ENCODE results near the gene TTLL10. TPM values are rescaled to one million over a fixed set of nuclear protein-coding genes. Genes with fewer than 3 reads are reported as not detected.
A peak's percentile ranks its signal among the peaks of the same experiment; 100 is the strongest.

The TTLL10 gene
- total RNA-seq, 4 donors from 2014 or later: not detected

DNA sequence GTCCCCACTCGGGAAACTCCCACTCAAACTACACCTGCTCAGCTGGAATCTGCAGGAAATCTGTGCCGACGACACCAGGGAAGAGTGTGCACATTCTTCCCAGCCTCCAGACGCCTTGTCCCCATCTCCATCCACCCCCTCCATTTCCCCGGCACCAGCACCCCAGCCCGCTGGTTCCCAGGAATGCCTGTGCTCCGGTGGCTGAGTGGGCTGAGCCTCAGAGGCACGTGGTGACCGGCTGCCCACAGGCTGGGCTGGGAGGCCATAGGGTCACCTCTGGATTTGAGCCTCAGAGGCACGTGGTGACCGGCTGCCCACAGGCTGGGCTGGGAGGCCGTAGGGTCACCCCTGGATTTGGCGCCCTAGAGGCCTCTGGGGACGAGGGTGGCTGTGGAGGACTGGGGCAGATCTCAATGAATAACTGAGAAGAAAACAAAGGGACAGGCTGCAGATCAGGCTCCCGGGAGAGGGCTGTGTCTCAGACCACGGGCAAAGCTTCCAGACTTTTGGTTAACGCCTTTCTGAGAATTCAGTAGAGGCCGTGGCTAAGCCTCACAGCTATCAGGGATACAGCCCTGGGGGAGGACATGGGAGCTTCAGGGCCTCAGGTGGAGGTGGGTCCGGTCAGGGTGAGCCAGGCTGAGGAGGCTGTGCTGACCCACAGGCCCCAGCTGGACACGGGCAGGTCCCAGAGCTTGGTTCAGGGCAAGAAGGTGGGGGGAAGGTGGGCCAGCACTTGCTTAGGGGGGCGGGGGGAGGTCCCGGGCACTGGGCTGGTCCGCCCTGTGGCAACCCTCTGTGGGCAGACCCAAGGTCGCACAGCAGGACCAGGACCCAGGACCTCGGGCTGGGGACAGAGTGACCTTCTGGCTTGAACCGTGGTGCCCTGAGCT lies 17.3 kb upstream of the TTLL10 start:
- Histone ChIP-seq H3K36me3 (no peaks in the 10 kb centered on the region), H3K27ac (no peak overlapping the region), H3K4me3 (no peak overlapping the region), H3K4me1 (peaks cover 22% of the 10 kb centered on the region), H3K27me3 (peaks cover 1% of the 10 kb centered on the region), H3K9me3 (no peaks in the 10 kb centered on the region)
- TF ChIP-seq EP300 (IDR thresholded peaks at IDR 0.05): no peak
- TF ChIP-seq, protein P1, sequence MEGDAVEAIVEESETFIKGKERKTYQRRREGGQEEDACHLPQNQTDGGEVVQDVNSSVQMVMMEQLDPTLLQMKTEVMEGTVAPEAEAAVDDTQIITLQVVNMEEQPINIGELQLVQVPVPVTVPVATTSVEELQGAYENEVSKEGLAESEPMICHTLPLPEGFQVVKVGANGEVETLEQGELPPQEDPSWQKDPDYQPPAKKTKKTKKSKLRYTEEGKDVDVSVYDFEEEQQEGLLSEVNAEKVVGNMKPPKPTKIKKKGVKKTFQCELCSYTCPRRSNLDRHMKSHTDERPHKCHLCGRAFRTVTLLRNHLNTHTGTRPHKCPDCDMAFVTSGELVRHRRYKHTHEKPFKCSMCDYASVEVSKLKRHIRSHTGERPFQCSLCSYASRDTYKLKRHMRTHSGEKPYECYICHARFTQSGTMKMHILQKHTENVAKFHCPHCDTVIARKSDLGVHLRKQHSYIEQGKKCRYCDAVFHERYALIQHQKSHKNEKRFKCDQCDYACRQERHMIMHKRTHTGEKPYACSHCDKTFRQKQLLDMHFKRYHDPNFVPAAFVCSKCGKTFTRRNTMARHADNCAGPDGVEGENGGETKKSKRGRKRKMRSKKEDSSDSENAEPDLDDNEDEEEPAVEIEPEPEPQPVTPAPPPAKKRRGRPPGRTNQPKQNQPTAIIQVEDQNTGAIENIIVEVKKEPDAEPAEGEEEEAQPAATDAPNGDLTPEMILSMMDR (IDR thresholded peaks at IDR 0.05): no peak
- TF ChIP-seq POLR2AphosphoS5 (IDR thresholded peaks at IDR 0.05): no peak
- no peak for TF ChIP-seq POLR2A (IDR thresholded peaks at IDR 0.05)
- WGBS: 69% methylated on average over 14 of the region's 26 CpGs
- no peak for DNase-seq (ENCODE audit: low spot score in 2 of 2)

DNA sequence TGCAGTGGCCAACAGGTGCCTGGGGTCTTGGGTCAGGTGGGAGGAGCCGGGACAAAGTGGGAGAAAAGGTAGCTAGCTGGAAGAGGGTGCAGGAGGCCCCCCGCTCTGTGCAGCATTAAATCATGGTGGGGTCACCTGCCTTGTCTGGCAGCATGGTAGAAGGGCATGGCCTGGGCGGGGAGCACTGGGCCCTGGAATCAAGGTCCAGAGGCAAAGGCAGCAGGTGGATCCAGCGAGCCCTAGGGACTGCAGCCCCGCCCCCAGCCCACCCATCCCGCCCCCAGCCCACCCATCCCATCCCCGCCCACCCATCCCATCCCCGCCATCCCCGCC lies 16.7 kb upstream of the TTLL10 start:
- H3K4me3 ChIP-seq: no peak overlapping the region
- WGBS: 100% methylated on average over 2 of the region's 9 CpGs
- TF ChIP-seq, protein P1 (IDR thresholded peaks at IDR 0.05): no peak
- TF ChIP-seq POLR2AphosphoS5 (IDR thresholded peaks at IDR 0.05): no peak
- no peak for TF ChIP-seq POLR2A (IDR thresholded peaks at IDR 0.05)
- TF ChIP-seq EP300 (IDR thresholded peaks at IDR 0.05): no peak
- H3K27ac ChIP-seq: no peak overlapping the region
- H3K9me3 ChIP-seq: no peaks in the 10 kb centered on the region
- H3K36me3 ChIP-seq: no peaks in the 10 kb centered on the region
- peaks cover 23% of the 10 kb centered on the region for H3K4me1 ChIP-seq
- DNase-seq (ENCODE audit: low spot score in 2 of 2): no peak
- H3K27me3 ChIP-seq: peaks cover 3% of the 10 kb centered on the region

DNA sequence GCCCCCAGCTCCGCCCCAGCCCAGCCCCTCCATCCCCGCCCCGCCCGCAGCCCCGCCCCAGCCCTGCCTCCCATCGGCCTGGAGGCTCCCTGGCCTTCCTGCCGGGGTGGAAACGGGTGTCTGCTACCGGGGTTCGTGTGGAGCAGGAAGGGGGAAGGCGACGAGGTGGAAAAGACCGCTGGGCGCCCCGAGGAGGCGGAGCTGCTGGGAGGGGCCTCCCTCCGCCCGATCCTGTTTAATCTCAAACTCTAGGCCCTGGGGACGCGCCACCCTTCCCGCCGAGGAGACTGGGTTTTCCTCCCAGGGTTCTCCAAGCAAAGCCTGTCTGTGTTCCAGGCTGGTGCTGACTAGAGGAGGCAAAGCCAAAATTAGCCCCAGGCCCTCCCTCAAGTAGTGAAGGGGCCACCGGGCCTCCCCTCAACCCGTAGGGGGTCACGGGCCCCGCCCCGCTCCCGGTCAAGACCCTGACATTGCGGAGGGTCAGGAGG lies 16.2 kb upstream of the TTLL10 start:
- Histone ChIP-seq H3K27ac (peak overlapping the region; percentile 91), H3K4me1 (peaks cover 28% of the 10 kb centered on the region), H3K9me3 (no peaks in the 10 kb centered on the region), H3K36me3 (no peaks in the 10 kb centered on the region), H3K27me3 (peaks cover 7% of the 10 kb centered on the region), H3K4me3 (peak overlapping the region; percentile 61)
- peak; percentile 90 to 93 for DNase-seq (ENCODE audit: low spot score in 2 of 2)
- TF ChIP-seq, protein P1 (IDR thresholded peaks at IDR 0.05): no peak
- TF ChIP-seq POLR2A (IDR thresholded peaks at IDR 0.05) (peak in 1 of 2 donors; percentile 51), POLR2AphosphoS5 (IDR thresholded peaks at IDR 0.05) (peak in 1 of 3 donors; percentile 10)
- 0% methylated on average over 7 of the region's 29 CpGs for WGBS

DNA sequence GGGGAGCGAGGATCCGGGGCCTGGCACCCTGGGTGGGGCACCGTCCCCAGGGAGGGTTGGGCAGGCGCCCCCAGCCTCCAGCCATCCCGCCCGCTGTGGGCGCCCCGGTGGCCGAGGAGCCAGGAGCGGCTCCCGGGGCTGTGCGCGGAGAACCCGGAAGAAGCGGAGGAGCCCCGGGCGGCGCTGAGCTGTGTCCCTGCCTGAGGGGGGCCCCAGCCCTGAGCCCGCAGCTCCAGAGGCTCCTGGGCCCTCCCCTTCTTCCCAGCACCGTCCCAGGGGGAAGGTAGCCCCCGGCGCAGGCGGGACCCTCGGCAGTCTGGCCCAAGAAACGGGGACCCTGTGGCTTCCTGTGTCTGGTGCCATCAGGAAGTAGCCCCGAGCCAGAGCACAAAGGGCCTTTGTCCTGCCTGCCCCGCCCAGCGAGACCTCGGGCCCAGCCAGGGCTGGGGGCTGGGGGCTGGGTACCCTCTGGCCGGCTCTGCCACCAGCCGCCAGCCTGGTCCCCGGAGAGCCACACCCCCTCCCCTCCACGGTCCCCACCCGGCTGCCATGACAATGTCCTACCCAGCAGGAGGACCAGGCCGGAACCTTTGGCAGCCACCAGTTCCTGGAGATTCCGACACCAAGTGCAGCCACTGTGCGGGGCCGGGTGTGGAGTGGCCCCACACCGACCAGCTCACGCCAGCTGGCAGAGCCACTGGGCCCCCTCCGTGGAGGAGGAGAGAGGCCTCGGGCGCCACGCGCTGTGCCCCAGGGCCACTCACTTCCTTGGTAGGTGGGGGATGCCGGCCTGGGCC lies 15.6 kb upstream of the TTLL10 start:
- 7% methylated on average over 3 of the region's 46 CpGs for WGBS
- TF ChIP-seq POLR2AphosphoS5 (IDR thresholded peaks at IDR 0.05): peak in 1 of 3 donors; percentile 5
- no peak for TF ChIP-seq EP300 (IDR thresholded peaks at IDR 0.05)
- peaks cover 10% of the 10 kb centered on the region for H3K27me3 ChIP-seq

DNA sequence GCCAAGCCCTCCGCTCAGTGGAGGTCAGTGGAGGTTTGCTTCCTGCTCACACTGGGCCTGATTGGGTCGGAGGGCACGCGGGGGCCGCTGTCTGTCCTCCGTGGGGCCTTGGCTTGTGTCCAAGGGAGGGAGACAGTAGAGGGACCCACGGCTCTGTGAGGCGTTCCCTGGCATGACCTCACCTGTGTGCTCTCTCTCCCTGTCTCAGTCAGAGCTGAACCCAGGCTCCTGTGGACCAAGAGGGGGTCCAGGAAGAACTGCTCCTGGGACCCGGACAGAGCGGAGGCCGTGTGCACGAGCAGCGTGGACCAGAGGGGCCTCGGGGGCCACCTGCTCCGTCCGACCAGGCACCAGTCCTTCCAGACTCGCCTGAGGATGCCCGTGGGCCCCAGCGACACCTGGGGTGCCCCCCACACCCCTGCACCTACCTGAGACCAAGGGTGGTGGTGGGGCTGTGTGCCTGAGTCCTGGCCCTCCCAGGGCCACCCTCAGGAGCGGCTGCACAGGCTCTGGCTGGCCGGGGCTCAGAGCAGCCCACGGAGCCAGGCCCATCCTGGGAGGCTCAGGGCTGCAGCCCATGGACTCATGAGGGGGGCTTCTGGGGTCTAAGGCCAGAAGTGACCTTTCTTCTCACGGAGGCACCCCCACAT lies 13.3 kb upstream of the TTLL10 start:
- no peak for DNase-seq (ENCODE audit: low spot score in 2 of 2)
- TF ChIP-seq, protein P1 (IDR thresholded peaks at IDR 0.05): no peak
- no peak for TF ChIP-seq POLR2AphosphoS5 (IDR thresholded peaks at IDR 0.05)
- TF ChIP-seq POLR2A (IDR thresholded peaks at IDR 0.05): no peak
- TF ChIP-seq EP300 (IDR thresholded peaks at IDR 0.05): no peak
- Histone ChIP-seq H3K9me3 (no peaks in the 10 kb centered on the region), H3K36me3 (no peaks in the 10 kb centered on the region), H3K4me1 (peaks cover 36% of the 10 kb centered on the region), H3K27ac (no peak overlapping the region), H3K27me3 (peaks cover 10% of the 10 kb centered on the region), H3K4me3 (no peak overlapping the region)
- WGBS: 92% methylated on average over 11 of the region's 23 CpGs

More for the DNA sequence above, 15.6 kb upstream of the TTLL10 start:
- Histone ChIP-seq H3K36me3 (no peaks in the 10 kb centered on the region), H3K4me1 (peaks cover 31% of the 10 kb centered on the region), H3K9me3 (no peaks in the 10 kb centered on the region), H3K4me3 (peak overlapping the region; percentile 61), H3K27ac (peak overlapping the region; percentile 91)
- no peak for DNase-seq (ENCODE audit: low spot score in 2 of 2)
